ENCODE measurements around the gene DNM1.

Gene DNM1

GRCh38 chr9:128205296-128205944 lies 2.2 kb downstream of the DNM1 start:
- no peak for DNase-seq (ENCODE audit: low read depth, low spot score)

DNA sequence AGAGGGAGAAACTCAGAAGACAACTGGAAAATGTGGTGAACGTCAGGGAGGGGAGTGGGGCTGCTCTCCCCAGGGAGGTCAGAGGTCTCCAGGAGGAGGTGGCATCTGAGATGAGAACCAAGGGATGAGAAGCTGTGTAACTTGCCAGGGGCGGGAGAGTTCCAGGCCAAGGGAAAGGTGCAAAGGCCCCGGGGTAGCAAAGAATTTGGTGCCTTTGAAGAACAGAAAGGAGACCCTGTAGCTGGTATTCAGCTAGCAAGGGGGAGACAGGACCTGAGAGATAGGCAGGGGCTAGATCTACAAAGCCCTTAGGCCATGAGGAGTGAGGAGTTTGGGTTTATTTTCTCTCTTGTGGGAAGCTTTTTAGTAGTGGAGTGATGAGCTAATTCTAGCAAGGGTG lies 3.3 kb downstream of the DNM1 start:
- DNase-seq (ENCODE audit: low read depth, low spot score), result no peak

DNA sequence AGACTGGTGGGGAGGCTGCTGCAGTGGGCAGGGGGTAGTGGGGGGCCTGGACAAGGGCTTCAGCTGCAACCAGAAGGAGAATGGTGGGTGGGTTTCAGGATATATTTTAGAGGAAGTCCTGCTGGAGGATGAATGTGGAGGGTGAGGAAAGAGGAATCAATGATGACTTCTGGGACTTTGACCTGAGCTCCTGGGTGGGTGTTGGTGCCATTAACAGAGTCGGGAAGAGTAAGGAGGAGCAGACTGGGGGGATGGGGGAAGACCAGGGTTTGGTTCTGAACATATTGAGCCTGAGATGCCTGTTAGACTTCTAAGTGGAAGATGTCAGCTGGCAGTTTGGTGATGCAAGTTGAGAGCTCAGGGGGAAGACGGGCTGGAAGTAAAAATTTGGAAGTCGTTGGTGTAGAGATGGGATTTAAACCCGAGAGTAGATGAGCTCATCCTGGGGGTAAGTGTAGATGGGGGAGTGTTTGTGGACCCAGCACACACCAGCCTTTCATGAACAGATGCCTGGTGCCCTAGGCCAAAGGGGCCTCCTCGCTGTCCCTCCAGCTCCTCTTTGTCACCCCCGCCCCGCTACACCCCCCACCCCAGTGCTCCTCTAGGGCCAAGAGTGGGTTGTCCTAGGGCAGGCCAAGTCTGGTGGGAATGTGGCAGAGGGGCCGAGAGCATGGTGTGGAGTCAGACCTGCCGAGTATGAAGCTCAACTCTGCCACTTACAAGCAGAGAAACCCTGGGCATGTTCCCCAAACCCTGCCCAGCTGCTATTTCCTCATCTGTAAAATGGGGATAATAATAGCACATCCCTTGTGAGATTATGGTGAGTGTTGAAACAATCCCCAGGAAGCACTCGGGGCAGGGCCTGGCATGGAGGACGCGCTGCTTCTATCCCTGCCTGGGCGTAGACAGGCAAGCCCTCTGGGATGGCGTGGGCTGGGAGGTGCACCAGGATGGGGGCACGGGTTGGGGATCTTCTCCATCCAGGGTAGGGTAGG lies 4.0 kb downstream of the DNM1 start:
- no peak for DNase-seq (ENCODE audit: low read depth, low spot score)

DNA sequence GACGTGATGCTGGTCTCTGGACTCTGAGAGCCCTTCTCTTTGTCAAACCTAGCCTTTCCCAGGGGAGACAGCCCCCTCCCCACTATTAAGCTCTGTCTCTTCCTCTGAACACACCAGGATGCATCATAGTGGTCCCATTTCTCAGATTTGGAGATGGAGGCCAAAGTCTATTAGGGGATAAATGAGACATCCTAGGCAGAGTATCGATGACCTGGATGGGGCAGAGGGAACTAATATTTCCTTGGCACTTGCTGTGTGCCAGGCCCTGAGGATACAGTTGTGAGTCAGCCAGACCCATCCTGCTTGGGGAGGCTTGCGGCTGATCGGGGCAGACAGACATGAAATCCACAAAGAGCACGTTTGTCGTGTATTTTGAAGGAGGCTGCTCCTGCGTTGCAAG lies 5.2 kb downstream of the DNM1 start:
- DNase-seq (ENCODE audit: low read depth, low spot score), result no peak

GRCh38 chr9:128208946-128209669 lies 5.9 kb downstream of the DNM1 start:
- no peak for DNase-seq (ENCODE audit: low read depth, low spot score)

DNA sequence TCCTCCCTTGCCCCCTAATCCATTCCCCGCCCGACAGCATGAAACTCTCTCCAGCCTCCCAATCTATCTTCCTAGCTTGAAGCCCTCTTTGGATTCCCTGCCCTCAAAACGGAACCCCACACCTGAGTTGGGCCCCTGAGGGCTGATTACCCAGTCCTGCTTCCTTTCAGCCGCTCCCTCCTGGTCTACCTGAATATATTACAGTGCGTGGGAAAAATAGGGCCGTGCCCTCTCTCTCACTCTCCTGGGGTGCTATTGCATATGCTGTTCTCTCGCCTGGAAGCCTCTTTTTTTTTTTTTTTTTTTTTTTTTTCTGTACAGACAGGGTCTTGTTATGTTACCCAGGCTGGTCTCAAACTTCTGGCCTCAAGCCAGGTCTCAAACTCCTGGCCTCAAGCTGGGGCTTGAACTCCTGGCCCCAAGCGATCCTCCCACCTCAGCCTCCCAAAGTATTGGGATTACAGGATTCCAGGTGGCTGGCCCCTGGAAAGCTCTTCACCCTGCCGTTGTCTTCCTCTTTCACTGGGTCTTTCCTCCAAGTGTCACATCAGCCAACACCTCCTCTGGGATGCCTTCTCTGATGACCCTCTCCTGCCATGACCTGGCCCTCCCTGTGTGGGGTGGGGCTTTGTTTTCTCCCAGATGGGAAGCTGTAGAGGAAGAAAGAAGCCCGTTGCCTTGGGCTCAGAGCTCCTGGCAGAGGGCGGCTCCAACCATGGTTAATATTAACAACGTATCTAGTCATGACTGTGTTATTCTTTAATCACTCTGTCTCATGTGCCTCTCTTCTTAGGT lies 8.2 kb downstream of the DNM1 start:
- DNase-seq (ENCODE audit: low read depth, low spot score), result no peak

DNA sequence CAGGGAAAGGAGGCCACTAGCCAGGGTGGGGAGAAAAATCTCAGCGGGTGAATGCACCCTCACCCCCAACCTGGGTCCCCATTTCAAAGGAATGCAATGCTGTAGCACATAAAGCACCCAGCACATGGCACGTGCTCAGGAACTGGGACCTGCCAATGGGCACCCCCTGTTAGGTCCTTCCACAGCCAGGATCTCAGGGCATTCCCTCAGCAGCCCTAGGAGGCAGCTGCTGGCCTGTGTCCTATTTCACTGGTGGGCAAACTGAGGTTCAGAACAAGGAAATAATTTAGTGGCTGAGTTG lies 8.8 kb downstream of the DNM1 start:
- no peak for DNase-seq (ENCODE audit: low read depth, low spot score)

DNA sequence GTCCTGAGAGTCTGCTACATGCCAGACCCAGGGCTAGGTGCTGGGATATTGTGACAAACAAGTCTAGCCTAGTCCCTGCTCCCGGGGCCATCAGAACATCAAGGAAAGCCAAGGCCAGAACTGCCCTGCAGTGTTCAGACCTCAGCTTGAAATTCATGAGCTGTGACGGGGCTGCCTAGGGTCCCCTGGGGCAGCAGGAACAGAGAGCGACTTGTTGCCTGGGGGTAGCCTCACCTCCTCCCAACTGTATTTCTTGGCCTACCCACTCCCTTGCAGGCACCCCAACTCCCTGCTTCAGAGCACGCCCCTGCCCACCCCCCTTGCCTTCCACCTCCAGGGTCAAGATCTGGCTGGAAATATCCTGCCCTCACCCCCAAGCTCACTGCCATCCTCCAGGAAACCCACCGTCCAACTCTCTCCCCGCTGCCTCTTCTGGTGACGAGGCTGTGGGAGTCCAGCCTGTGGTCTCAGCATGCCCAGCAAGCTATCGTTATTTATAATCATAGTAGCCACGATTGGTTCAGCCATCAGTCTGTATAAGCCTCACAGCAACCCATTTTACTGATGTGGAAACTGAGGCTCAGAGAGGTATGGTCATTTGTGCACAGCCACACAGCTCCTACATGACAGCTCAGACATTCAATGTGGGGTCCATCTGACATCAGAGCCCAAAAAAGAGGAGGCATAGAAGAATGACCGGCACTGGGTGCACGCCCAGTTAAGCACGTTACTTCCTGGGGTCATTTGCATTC lies 10.7 kb downstream of the DNM1 start:
- no peak for DNase-seq (ENCODE audit: low read depth, low spot score)

DNA sequence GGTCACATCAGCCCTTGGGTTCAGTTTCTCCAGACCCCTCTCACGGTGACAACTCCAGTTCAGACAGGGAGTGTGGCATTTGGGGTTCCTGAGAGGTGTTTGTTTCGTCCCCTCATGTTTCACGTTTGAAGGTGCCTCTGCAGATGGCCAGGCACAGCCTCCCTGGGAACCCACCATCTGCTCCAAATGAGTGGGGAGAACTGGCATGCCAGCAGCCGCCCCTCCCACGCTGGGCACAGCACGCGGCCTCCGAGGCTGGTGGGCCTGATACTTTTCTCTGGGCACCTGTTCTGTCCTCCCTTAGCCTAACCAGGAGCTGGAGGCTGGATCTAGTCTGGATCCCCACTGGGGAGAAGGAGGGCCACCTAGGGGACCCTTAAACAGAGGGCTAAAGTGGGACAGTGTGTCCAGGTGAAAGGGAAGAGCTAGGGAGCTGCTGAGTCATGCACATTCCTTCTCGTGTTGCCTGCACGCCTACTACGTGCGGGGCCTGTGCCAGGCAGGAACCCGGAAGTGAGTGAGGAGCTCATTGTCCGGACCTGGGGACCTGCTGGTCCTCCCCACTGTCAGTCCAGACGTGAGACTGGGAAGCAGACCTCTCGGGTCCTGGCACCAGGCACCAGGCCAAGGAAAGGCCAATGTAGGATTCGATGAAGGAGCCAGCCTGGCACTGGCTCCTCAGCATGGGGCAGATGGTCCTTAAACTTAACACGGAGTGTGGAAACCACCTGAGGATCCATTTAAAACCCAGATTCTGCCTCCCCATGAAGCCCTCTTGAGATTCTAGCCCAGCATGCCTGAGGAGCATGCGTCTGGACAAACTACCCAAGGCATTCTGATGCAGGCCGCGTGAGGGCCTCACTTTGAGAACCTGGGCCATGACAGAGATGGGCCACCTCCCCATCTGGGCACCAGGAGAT lies 11.7 kb downstream of the DNM1 start:
- no peak for DNase-seq (ENCODE audit: low read depth, low spot score)

DNA sequence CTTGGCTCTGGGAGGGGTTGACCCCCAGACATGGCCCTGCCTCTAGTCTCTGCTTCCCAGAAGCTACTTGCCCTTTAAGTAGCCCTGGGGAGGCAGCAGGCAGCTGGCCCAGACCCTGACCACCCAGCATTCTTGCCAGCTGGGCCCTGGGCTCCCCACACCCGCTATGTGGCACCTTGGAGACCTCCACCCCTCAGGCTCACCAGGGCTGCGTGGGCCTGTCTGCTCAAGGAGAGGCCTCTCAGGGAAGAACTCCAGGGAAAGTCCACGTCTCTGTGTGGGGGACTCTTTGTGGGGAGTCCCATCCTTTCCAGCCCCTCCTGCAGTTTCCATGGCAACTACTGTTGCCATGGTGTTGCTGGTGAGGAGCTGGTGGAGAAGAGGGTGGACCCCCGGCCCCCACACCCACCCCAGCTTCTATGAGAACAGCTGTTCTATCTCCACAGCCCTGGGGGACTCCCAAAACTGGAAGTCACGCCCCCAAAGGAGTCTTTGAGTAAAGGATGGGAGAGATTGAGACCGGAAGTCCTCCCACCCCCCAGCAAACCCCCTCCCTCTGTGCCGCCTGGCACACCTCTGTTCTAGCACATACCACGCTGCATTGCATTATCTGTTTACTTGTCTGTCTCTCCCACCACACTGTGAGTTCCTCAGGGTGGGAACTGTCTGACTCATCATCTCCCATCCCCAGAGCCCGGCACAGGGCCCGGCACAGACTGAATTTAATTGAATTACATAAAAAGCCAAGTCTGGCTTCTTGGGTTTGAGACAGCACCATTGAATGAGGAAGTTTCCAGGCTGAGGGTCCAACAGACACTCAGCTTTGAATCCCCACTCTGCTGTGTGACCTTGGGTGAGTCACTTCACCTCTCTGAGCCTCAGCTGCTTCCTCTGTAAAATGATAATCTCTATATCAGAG lies 12.6 kb downstream of the DNM1 start:
- no peak for DNase-seq (ENCODE audit: low read depth, low spot score)

GRCh38 chr9:128216781-128217553 lies 13.8 kb downstream of the DNM1 start:
- no peak for DNase-seq (ENCODE audit: low read depth, low spot score)

DNA sequence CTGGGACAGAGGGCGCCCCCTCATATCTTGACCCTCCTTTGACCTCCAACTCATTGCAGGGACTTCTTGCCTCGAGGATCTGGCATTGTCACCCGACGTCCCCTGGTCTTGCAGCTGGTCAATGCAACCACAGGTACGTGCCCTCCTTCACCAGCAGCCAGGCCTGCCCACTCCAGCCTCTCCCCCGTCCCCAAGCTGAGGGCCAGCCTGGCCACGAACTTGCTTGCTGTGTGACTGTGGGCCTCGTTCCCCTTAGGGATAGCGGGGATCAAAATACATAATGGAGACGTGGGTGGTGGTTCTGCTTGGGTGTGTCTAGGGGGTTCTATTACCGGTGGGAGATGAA lies 15.0 kb downstream of the DNM1 start:
- DNase-seq (ENCODE audit: low read depth, low spot score), result no peak

DNA sequence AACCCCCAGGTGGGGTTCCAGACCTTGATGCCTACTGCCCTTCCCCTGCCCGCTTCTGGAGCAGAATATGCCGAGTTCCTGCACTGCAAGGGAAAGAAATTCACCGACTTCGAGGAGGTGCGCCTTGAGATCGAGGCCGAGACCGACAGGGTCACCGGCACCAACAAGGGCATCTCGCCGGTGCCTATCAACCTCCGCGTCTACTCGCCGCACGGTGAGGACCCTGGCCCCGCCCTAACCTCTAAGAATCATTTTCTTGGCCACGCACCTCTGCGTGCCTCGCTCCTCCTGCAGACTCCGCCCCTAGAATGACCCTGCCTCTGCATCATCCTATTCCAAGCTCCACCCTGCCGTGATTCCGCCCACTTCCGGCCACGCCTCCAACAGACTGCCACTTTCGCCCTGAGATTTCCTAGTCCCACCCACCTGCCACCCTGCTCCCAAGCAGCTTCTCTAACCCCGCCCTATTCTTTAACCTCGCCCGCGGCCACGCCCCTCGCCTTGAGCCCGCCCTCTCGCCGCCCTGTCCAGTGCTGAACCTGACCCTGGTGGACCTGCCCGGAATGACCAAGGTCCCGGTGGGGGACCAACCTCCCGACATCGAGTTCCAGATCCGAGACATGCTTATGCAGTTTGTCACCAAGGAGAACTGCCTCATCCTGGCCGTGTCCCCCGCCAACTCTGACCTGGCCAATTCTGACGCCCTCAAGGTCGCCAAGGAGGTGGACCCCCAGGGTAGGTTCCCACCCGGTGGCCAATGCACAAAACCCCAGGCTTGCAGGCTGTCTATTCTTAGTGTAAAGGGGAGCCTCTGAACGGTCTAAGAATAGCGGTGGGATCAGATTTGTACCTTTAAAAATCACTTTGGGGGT lies 15.6 kb downstream of the DNM1 start:
- peak; percentile 81 for DNase-seq (ENCODE audit: low read depth, low spot score)

DNA sequence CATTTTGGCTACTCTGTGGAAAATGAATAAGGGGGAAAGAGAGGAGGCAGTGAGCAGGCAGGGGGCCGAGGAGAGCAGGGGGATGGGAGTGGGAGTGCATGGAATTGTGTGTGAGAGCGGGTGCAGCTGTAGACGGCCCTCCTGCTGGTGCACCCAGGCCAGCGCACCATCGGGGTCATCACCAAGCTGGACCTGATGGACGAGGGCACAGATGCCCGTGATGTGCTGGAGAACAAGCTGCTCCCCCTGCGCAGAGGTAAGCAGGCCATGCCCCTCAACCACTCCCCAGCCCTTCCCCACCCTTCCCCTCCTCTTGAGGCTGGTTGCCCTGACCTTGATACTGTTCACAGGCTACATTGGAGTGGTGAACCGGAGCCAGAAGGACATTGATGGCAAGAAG lies 16.7 kb downstream of the DNM1 start:
- no peak for DNase-seq (ENCODE audit: low read depth, low spot score)

GRCh38 chr9:128222026-128222425 lies 18.8 kb downstream of the DNM1 start:
- no peak for DNase-seq (ENCODE audit: low read depth, low spot score)

GRCh38 chr9:128222880-128223670 lies 19.9 kb downstream of the DNM1 start:
- no peak for DNase-seq (ENCODE audit: low read depth, low spot score)

Data from activated naive CD8-positive, alpha-beta T cell treated with anti-CD3 and anti-CD28 coated beads, Interleukin-2, amount 50 U/mL, for 16 hours (primary cell).